HG03159 (cell line): ENCODE results near the gene INPP4B.
"Not testable (repeated sequence)": the region's sequence is repeated elsewhere in the genome, so short reads cannot be mapped to it uniquely, and the experiment has no call there.

Experiments
- ATAC-seq: cut with Tn5 transposase; IDR thresholded peaks from one replicate; pipeline ENCODE4 v1.9.1; 2021; ENCODE audit warnings: mild to moderate bottlenecking, moderate library complexity; ENCODE audit not compliant: unreplicated experiment

Gene INPP4B

DNA sequence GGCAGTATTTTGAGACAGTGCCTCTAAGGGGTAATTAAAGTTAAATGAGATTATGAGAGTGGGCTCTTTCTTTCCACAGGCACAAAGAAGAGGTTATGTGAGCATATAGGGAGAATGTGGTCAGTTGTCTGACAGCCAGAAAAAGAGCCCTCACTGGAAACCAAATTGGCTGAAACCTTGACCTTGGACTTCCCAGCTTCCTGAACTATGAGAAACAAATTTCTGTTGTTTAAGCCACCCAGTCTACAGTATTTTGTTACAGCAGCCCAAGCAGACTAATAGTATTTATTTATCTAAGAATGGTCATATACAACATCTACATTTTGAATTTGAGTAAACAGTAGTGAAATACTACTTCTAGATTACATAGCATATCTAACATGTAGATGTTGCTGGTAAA is 736.0 kb downstream of the INPP4B start:
- ATAC-seq, result no peak

DNA sequence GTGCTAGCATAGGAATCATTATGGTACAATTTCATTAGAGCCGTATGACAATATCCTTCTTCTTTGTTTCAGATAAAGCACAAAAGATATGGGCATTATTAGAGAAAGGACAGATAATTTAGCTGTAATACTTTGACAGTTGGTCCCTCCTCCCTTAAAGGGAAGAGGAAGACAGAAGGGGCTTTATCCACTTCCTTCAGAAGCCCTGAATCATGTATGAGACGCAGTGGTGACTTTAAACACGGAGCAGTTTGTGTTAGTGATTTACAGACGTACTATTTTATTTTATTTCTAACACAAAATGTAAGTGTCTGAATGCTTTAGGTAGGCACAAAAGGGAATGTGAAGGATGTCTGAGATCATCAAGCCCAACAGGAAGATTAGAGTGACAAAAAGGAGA is 742.1 kb downstream of the INPP4B start:
- no peak for ATAC-seq

DNA sequence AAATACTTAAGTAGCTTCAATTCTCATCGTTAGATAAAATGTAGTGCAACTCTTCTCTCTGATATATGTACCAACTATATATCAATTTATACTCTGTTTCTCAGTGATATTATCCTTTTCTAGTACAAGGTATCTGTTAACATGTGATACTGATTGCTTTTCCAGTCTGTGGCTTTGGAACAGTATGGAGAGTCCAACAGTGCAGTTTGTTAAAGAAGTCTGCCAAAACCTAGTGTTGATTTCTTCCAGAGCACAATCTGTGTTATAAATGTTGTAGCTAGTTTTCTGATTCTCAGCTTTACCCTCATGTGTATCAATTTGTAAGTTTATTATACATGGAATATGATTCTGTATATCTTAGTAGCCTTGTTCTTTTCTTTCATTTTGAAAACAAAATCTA is 744.7 kb downstream of the INPP4B start:
- no peak for ATAC-seq

DNA sequence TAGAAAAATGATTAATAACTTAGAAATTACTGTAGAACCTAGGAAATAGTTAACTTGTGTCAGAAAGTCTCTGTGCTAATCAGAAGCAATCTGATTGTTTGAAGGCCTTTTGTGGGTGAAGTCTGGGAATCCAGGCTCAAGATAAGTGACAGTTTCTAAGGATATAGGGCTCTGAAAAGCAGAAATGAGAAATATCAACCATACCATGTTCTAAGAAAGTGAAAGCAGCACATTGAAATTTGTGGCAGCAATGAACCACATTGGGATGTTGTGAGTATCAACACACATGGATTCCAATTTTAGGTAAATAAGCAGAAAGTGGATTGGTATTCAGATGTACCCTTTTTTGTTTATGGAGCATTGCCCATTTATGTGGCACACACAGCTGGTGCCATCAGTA is 745.2 kb downstream of the INPP4B start:
- no peak for ATAC-seq

DNA sequence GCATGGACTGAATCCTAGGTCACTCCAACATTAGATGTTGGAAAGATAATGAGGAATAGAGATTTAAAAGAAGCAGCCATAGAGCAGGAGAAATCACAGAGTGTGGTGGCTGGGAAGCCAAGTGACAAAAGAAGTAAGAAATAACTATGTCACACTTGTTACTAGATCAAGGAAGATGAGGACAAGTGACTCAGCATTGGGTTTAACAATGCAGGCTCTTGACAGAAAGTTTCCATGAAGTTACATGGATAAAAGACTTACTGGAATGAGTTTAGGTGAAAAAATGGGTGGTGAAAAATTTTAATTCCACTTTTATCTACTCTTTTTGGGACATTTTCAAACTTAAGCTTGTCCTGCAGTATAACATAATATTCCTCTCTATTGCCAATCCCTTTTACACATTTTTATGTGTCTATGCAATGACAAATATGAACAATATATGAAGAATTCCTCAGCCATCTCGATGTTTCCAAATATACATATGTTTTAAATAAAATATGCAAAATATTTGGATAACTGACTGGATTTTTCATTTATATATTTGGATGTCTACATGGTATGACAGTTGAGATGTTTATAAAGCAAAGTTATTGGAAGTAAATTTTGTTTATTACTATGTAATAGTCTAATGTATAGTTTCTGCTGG is 747.1 kb downstream of the INPP4B start:
- no peak for ATAC-seq

DNA sequence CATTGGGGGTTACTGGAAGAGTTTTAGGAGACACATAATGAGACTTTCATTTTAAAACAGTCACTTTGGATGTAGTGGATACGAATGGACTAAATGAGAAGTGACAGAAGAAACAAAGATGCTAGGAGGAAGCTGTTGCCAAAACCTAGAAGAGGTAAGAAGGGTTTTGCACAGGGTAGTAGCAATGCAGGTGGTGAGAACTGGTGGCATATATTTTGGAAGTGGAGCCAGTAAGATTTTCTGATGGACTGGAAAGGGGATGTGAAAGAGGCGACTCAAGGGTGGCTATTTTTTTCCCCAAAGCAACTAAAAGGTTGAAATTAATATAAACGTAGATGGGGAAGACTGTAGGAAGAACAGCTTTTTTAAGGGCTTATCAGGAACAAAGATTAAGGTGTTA is 747.7 kb downstream of the INPP4B start:
- no peak for ATAC-seq

DNA sequence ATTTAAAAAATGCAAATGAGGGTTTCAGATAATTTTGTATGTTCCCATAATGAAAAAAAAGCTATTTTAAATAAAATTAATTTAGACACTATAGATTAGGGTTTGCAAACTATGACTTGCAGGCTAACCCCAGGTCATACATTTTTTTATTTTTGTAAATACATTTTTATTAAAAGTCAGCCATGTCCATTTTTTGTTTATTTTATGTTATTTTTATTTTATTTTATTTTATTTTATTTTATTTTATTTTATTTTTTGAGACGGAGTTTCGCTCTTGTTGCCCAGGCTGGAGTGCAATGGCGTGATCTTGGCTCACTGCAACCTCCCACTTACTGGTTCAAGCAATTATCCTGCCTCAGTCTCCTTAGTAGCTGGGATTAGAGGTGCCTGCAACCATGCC is 749.1 kb downstream of the INPP4B start:
- ATAC-seq, result no peak

DNA sequence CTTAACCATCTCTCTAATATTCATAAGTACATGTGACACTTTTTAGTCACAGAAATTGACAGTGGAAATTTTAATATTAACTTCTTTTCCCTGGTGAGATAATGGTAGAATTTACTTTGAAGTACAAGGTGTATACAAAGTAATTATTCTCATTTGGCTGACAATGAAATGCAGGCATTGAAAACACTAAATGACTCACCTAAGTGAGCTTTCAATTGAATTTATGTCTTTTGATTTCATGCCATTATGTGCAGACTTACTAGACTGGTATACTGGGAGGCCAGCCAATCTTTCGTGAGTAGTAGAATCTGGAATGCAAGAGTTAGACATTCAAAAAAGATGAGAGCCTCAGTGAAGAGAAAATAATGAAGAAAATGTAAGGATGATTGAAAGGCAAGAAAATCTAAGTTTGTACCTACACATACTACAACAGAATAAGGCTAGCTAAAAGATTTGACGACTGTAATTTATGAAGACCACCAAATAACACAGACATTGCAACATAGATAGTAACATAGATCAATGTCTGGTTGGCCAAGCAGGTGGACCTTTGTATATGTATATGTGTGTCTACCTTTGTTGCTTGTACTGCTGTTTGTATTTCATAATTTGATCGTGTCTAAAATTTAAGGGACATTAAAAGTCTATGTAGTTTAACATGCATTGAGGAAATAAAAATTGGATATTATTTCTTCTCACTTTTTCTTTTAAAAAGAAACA is 750.1 kb downstream of the INPP4B start:
- no peak for ATAC-seq

DNA sequence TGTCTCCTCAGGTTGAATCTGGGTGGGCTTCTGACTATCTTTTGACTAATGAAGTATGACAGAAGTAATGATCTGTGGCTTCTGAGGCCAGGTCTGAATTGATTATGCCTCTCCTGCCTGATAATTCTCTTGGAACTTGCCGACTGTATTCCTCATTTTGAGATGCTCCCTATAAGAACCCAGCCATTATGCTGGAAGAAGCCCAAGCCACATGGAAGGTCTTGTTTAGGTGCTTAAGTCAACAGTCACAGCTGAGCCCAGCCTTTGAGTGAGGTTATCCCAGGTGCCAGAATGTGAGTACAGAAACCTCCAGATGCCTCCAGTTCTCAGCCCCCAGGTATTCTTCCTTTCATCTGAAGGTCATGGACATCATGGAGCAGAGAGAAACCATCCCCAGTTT is 753.2 kb downstream of the INPP4B start:
- no peak for ATAC-seq

DNA sequence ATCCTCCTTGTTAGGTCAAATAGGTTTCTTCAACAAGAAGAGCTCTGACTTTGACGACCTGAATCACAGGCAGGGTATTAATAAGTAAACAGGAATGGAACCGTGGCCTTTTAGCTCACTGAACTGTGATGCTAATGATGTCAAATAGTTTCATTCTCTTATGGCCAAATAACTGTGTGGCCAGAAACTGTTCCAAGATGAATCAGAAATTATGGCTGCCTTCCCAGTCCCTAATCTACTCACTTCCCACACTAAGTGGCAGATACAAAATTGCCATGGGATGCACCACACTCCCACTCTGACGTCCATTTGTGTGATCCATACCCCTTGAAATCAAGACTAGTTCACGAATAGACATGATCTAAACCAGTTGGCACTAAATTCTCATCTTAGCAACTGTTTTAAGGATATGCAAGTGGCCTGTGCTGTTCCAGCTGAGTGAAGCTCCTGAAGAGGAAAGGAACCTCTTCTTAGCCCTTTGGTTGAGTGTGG is 754.4 kb downstream of the INPP4B start:
- ATAC-seq, result no peak

DNA sequence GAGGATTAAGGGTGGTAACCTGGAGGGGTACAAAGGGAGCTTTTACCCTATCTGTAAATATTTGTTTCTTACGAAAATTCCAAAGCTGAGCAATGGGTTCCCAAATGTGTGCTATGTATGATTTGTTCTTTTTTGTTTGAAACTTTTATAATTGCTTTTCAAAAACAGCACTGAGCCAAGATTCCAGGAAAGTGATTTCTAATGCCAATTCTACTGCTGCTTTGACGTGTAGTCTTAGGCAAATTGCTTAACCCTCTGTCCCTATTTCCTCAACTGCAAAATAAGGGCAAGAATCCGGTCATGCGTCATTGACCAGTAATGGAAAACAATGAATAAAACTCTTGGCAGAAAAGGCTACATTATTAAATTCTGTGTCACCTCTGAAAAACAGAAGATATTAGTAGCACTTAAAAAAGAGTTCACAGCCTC is 755.0 kb downstream of the INPP4B start:
- ATAC-seq, result no peak

DNA sequence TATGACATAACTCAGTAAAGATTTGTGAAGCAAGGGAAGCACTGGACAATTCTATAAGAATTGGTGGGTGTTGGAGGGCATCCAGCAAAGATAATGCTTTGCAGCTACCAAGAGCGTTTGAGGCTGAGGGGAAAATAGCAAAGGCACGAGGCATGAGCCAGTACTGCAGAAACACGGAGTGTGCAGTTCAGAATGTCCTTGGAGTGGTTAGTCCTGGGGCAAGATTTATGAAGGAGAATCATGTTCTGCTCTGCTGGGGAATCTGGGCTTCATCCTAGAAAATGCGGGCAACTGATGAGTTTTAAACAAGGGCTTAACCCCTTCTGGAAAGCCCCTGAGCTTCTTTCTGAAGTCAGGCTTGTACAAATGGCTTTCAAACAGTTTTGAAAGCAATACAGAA is 757.2 kb downstream of the INPP4B start:
- ATAC-seq, result no peak

DNA sequence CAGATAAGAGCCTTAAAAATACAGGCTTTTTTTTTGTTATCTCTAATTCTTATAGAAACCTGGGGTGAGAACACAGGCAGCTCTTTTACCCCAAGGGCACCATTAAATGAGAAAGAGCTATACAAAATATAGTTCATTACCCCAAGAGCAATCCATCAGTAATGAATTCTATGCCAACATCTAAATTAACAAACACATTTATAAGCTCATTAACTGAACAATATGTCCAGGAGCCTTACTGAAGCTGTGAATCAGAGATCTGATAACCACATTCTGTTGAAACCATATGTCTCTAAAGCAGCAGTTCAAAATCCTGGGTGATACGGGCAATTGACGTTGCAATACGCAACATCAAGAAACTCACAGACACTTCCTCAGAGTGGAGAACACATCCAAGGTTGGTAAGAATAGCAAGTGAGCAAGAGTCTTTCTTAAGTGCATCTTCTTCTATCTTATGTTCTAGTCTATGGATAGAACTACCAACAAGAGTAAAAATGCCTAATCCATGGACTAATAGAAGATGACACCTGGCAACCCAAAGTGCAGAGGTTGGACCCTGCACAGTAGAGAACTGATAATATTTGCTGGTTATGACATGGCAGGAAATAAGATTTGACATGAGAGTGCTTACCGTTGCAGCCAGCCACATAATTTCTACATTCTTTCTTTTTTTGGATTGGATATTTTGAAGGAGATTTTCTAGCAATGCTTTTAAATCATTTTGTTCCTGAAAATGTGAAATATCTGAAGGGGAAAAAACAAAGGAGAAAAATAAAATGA is 760.4 kb downstream of the INPP4B start:
- no peak for ATAC-seq

DNA sequence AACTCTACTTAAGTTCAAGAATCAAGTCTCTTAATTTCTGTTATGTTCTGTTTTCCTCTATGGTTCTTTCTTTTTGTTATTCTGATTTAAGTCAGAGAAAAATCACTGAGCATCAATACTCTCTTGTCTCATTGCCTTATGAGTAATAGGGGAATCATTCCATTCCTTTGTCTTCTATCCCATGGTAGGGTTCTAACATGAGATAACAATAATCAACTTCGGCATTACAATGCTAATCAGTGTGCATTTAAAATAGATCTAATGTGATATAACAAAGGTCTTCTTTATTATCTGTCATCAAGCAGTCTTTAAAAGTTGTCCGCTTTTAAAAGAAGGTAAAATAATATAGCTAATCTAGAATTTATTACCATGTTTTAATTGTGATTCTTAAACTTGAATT is 762.8 kb downstream of the INPP4B start:
- ATAC-seq, result no peak

DNA sequence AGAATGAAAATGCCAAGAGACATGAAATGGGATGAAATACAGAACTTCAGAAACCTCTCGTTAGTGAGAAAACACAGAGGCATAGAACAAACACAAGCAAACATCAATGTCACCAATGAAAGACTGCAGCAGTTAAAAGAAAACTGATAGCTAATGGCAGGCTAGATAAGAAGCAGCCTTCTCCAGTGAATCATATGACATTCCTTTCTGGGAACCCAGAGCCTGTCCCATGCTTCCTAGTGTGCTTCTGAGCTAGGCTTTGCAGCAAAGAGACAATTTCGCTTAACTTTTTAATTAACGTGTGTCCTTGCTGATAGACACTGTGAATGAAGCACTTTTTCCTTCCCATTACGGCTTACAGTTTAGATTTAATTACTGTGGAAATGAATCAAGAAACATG is 765.1 kb downstream of the INPP4B start:
- no peak for ATAC-seq

DNA sequence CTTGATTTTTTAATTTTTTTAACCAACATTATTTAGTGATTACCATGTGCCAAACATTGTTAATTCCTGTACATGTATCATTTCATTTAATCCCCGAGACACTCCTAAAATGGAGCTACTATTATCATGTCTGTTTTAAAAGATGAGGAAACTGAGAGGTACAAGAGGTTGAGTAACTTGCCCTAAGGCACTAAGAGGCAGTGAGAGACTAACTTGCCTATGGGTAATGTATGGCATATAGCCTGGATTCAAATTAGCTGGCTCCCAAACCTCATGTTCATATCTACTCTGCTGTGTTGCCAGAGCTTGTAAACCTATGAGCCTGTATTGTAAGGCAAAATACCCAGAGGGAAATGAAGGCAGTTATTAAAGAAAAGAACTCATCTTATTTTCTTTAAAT is 766.1 kb downstream of the INPP4B start:
- ATAC-seq, result no peak

DNA sequence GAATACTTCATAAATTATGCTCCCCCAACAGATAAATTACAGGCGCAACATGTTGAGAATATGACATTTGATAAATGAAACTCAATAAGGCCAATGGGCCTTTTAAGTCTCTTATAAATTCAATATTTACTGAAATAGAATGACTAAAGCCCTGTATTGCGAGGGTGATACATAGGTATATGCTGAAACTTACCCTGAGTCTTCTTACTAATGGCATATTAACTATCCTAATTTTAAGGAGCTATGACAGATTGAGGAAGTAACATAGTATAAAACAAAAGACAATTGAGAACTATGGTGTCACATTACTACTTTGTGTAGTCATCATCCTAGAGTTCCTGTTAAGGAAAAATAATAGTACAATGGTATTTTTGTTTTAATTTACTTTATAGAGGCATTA is 769.1 kb downstream of the INPP4B start:
- ATAC-seq, result no peak

DNA sequence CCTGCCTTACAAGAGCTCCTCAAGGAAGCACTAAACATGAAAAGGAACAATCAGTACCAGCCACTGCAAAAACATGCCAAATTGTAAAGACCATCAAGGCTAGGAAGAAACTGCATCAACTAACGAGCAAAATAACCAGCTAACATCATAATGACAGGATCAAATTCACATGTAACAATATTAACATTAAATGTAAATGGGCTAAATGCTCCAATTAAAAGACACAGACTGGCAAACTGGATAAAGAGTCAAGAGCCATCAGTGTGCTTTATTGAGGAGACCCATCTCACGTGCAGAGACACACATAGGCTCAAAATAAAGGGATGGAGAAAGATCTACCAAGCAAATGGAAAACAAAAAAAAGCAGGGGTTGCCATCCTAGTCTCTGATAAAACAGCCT is 777.8 kb downstream of the INPP4B start:
- ATAC-seq, result not testable (repeated sequence)

DNA sequence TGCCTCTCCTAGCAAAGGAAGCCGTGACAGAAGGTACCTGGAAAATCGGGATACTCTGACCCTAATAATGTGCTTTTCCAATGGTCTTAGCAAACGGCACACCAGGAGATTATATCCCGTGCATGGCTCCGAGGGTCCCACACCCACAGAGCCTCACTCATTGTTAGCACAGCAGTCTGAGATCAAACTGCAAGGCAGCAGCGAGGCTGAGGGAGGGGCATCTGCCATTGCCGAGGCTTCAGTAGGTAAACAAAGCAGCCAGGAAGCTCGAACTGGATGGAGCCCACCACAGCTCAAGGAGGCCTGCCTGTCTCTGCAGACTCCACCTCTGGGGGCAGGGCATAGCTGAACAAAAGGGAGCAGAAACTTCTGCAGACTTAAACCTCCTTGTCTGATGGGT is 779.5 kb downstream of the INPP4B start:
- ATAC-seq, result not testable (repeated sequence)

DNA sequence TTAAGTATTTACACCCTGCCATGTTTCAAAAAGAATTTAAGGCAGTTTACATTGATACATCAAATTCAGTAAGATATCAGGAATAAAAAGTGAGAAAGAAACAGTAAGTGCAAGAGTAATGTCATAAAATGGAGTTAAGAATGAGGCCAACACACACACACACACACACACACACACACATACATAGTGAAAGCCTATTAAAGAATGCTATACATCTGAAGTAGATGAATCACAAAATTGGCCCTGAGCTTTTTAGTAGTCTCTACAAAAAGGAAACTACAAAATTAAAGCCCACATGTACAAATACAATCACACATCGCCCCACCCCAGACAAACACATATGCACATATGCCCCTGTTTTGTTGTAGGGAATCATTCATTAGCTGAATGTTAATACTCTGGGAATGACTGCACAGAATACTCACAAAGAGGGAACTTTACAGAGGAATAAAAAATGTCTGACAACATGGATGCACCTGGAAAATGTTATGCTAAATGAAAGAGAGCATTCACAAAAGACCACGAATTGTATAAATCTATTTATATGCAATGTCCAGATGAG is 780.9 kb downstream of the INPP4B start:
- ATAC-seq, result no peak

DNA sequence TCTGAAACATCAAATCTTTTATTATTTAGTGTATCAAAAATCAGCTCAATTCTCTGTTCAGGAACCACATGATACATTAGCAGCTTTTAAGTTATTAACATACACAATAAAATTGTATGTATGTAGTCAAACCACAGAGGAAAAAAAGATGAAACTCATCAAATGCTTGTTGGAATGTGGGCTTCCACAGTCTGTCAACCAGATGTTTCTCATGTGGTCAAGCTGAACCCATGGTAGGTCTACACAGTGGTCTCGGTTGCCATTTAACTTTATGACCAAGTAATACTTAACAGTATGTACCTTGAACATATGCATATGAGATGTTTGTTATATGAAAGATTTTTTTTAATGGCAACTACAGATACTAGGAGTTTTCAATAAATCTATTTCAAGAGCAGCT is 781.9 kb downstream of the INPP4B start:
- no peak for ATAC-seq

DNA sequence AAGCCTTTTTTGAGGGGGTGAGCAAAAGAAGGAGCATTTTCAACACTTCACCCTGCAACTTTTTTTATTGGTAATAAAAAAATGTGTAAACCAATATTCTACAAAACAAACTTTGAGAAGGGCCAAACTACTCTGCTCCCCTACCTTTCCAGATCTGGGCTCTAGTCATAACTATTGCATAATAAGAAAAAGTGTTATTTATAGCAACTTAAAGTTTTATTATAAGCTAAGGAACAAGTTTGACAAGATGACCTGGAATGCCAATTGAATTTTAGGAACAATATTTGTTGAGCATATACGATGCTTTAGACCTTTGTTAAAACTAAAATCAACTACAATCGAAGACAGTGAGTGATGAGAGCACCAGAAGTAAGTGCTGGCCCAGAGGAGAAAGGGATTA is 800.1 kb downstream of the INPP4B start:
- ATAC-seq, result no peak
